Lung (tissue), 12 donors: ENCODE results near the gene SLC8A1. TPM values are rescaled to one million over a fixed set of nuclear protein-coding genes. Genes with fewer than 3 reads are reported as not detected.

Source experiments
- ATAC-seq: fragments of 200-7000 bp; cut with Tn5 transposase; one replicate; pipeline ENCODE4 v1.9.1; 2020; ENCODE audit warnings: moderate number of reproducible peaks; ENCODE audit not compliant: insufficient read depth, low FRiP score
- DNase-seq, 3 donors: peaks; one replicate each; pipeline ENCODE4 v3.0.0-alpha.2; 2013 to 2017
- H3K27ac ChIP-seq, 2 donors: one replicate each; pipeline ENCODE4 v1.5.1; 2013; ENCODE audit warnings: mild to moderate bottlenecking in 2 of 2, moderate library complexity in 2 of 2, control low read depth in 1 of 2, inconsistent platforms in 1 of 2, low read depth in 1 of 2, low read length in 1 of 2
- H3K27me3 ChIP-seq, 3 donors: one replicate each; pipeline ENCODE4 v1.5.1; 2013; ENCODE audit warnings: low read length in 2 of 3; ENCODE audit not compliant: control insufficient read depth in 3 of 3, insufficient read depth in 3 of 3
- H3K36me3 ChIP-seq, 4 donors: one replicate each; pipeline ENCODE4 v1.5.1; 2013; ENCODE audit warnings: low read length in 4 of 4, mild to moderate bottlenecking in 1 of 4, moderate library complexity in 1 of 4; ENCODE audit not compliant: control insufficient read depth in 4 of 4, insufficient read depth in 4 of 4
- H3K4me1 ChIP-seq, 5 donors: one replicate each; pipeline ENCODE4 v1.5.1; 2013; ENCODE audit warnings: low read length in 5 of 5, mild to moderate bottlenecking in 2 of 5, moderate library complexity in 1 of 5; ENCODE audit not compliant: control insufficient read depth in 5 of 5, insufficient read depth in 5 of 5
- H3K4me3 ChIP-seq: one replicate; pipeline ENCODE4 v1.5.1; 2013; ENCODE audit warnings: mild to moderate bottlenecking, control low read depth, moderate library complexity
- H3K9ac ChIP-seq, 2 donors: one replicate each; pipeline ENCODE4 v1.5.1; 2013; ENCODE audit warnings: low read length in 2 of 2, control low read depth in 1 of 2; ENCODE audit not compliant: insufficient read depth in 1 of 2
- H3K9me3 ChIP-seq, 4 donors: one replicate each; pipeline ENCODE4 v1.5.1; 2013; ENCODE audit warnings: low read length in 3 of 4, mild to moderate bottlenecking in 1 of 4, moderate library complexity in 1 of 4; ENCODE audit not compliant: control insufficient read depth in 4 of 4, insufficient read depth in 3 of 4
- WGBS, 2 donors: extraction: QIAGEN DNeasy Blood & Tissue Kit; methylation state at CpG; one replicate each; pipeline ENCODE4 v1.1.7; 2013; 5-methylcytosine and 5-hydroxymethylcytosine counted together
- polyA plus RNA-seq, 2 donors: library from polyadenylated mRNA; stranded (reverse); fragments of 200-250 nt; gene quantifications; one replicate each; pipeline ENCODE4 v1.2.1, GENCODE V29; 2013
- total RNA-seq, 2 donors: library from RNA; depleted of rRNA in 1 of 2; stranded (reverse); fragments of >200 nt in 1 of 2; gene quantifications; one replicate each; pipeline ENCODE4 v1.2.1, GENCODE V29; 2014 to 2021
- TF ChIP-seq, protein P1 (sequence below): IDR thresholded peaks from 2 replicates; pipeline ENCODE4 v1.5.1; 2012; ENCODE audit warnings: mild to moderate bottlenecking; ENCODE audit errors: control extremely low read depth, extremely low read depth
- donor health status: control.
- donor health status: control.
- donor health status: Bipolar disorder and iron deficiency.
- donor health status: healthy.
- donor health status: DM: yes; HTN: yes; CAD: no.

The SLC8A1 gene
- total and polyA plus RNA-seq, 4 donors = 1.2 to 34.7 (median 18.4) TPM

DNA sequence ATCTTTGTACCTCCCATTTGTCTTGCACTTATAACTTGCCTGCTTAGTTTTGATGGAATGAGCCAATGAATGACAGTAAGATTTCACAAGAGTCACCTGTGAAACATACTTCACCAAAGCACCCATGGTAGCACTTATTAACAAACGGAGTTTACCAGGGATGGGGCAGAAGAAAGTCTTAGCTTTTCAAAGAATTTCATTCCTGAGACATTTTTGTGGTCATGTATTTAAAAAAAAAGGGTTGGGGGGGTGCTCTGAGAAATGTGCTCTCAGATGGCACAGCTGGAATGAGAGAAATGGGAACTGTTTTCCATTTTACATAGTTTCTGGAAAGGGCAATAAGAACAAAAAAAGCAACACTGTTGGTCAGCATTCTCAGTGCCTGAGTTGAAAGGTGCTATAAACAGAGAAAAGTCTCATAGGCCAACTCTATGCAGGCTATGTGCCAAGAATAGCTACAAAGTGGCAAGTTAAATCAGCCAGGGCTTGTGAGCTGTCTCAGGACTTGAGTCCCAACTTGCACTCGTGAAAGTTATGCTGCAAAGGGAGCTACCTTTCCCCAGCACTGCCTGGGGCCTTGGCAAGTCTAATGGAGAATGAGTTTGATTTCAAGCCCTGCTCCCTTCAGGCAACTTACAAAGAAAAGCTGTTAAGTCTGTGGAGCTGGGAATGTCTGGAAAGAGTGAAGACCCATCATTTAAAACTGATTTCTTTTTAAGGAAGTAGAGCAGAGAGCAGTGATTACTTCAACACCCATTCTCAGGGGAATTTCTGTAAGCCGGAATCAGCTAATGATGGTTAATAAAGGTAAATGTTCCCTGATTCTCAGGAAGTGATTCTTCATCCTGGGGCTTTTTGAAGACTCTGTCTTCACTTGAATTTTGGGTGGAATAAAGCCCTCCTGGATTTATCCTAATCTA, 170.6 kb downstream of the SLC8A1 start:
- H3K27me3 ChIP-seq = no peaks in the 10 kb centered on the region
- H3K27ac ChIP-seq = peak overlapping the region in 1 of 2 donors; percentile 87
- H3K4me1 ChIP-seq = peaks cover 0 to 32% (median 12%) of the 10 kb centered on the region in 5 donors
- peak in 2 of 3 donors; percentile 49 to 55 for DNase-seq
- no peak overlapping the region for H3K9ac ChIP-seq
- H3K9me3 ChIP-seq = no peaks in the 10 kb centered on the region
- peaks cover 0 to under 1% (median 0%) of the 10 kb centered on the region in 4 donors for H3K36me3 ChIP-seq
- WGBS, 2 donors = 60 to 75% methylated on average over 3 of the region's 3 CpGs
- no peak overlapping the region for H3K4me3 ChIP-seq
- TF ChIP-seq, protein P1, sequence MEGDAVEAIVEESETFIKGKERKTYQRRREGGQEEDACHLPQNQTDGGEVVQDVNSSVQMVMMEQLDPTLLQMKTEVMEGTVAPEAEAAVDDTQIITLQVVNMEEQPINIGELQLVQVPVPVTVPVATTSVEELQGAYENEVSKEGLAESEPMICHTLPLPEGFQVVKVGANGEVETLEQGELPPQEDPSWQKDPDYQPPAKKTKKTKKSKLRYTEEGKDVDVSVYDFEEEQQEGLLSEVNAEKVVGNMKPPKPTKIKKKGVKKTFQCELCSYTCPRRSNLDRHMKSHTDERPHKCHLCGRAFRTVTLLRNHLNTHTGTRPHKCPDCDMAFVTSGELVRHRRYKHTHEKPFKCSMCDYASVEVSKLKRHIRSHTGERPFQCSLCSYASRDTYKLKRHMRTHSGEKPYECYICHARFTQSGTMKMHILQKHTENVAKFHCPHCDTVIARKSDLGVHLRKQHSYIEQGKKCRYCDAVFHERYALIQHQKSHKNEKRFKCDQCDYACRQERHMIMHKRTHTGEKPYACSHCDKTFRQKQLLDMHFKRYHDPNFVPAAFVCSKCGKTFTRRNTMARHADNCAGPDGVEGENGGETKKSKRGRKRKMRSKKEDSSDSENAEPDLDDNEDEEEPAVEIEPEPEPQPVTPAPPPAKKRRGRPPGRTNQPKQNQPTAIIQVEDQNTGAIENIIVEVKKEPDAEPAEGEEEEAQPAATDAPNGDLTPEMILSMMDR = no peak
- no peak for ATAC-seq

GRCh38 chr2:40279482-40279881, 172.4 kb downstream of the SLC8A1 start:
- Histone ChIP-seq H3K9me3 (no peaks in the 10 kb centered on the region), H3K27me3 (no peaks in the 10 kb centered on the region), H3K27ac (peak overlapping the region in 1 of 2 donors; percentile 16), H3K36me3 (peaks cover 0 to 4% (median 0%) of the 10 kb centered on the region in 4 donors), H3K4me1 (peaks cover 0 to 31% (median 12%) of the 10 kb centered on the region in 5 donors), H3K9ac (no peak overlapping the region), H3K4me3 (no peak overlapping the region)
- DNase-seq (no peak), ATAC-seq (no peak)
- TF ChIP-seq, protein P1 = no peak
- 91 to 93% methylated on average over 2 of the region's 2 CpGs for WGBS, 2 donors

DNA sequence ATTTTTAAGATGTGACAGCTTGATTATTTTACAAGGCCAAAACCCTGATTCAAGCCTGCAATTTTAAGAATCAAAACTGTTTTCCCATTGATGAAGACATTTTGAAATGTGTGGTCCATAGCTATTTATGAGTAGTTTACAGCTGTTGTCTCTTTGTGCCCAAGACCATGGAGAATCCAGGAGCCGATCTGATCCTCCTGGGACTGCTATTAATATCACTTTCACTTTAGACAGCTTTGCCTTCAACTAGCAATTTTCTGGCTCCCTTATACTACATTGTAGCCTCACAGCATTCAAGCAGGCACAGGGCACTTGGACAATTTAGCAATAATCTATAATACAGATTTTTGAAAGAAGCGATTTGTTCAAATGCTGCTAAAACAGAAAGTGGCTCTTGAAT, 172.9 kb downstream of the SLC8A1 start:
- H3K36me3 ChIP-seq = peaks cover 0 to 4% (median 0%) of the 10 kb centered on the region in 4 donors
- H3K4me1 ChIP-seq = peaks cover 0 to 31% (median 16%) of the 10 kb centered on the region in 5 donors
- H3K27me3 ChIP-seq = no peaks in the 10 kb centered on the region
- ATAC-seq = no peak
- peak overlapping the region in 1 of 2 donors; percentile 36 for H3K9ac ChIP-seq
- no peak for DNase-seq
- no peaks in the 10 kb centered on the region for H3K9me3 ChIP-seq
- TF ChIP-seq, protein P1 = no peak
- WGBS, 2 donors = 70 to 74% methylated on average over 2 of the region's 2 CpGs
- H3K27ac ChIP-seq = no peak overlapping the region
- no peak overlapping the region for H3K4me3 ChIP-seq
